ENCODE results near the gene GJB4. TPM values are rescaled to one million over a fixed set of nuclear protein-coding genes. Genes with fewer than 3 reads are reported as not detected.

GJB4 gene
- total RNA-seq, 1 donor from 2014 or later = not detected

- H2AFZ ChIP-seq (replicated peaks) = no peak overlapping the region
- H3K4me3 Mint-ChIP-seq = peak overlapping the region; percentile 58
- H3K4me1 Mint-ChIP-seq = peaks cover 28% of the 10 kb centered on the region
- peaks cover 13% of the 10 kb centered on the region for H3K4me1 ChIP-seq
- H3K4me2 ChIP-seq = peak overlapping the region; percentile 17
- no peak overlapping the region for H3K27ac ChIP-seq
- peak; percentile 63 for DNase-seq (ENCODE audit: low spot score)
- H3K9me3 Mint-ChIP-seq = no peaks in the 10 kb centered on the region
- H3K36me3 ChIP-seq = no peaks in the 10 kb centered on the region
- H3K27me3 ChIP-seq = peaks cover 15% of the 10 kb centered on the region
- H3K4me3 ChIP-seq = no peak overlapping the region
- H3K36me3 Mint-ChIP-seq = no peaks in the 10 kb centered on the region
- H3K27me3 Mint-ChIP-seq (ENCODE audit: insufficient read depth, low read depth) = peaks cover 14% of the 10 kb centered on the region
- H3F3A ChIP-seq (ENCODE audit: low read depth) = peaks cover 10% of the 10 kb centered on the region
- H3K79me2 ChIP-seq (ENCODE audit: low read depth) = no peaks in the 10 kb centered on the region
- no peak overlapping the region for H3K27ac Mint-ChIP-seq
- H3K9ac ChIP-seq = no peak overlapping the region
- TF ChIP-seq EZH2phosphoT487 (IDR thresholded peaks at IDR 0.05) (no peak), CTCF (IDR thresholded peaks at IDR 0.05) (no peak), EZH2 (IDR thresholded peaks at IDR 0.05) (no peak)
- no peaks in the 10 kb centered on the region for H4K20me1 ChIP-seq (ENCODE audit: low read depth)
- no peaks in the 10 kb centered on the region for H3K9me3 ChIP-seq (ENCODE audit: low read depth)
Observed at GRCh38 chr1:34739613-34740012, 19.9 kb upstream of the GJB4 start.

GRCh38 chr1:34740161-34740868, 19.2 kb upstream of the GJB4 start:
- no peak overlapping the region for H3K27ac ChIP-seq
- H3K9me3 ChIP-seq (ENCODE audit: low read depth) = no peaks in the 10 kb centered on the region
- no peaks in the 10 kb centered on the region for H3K36me3 ChIP-seq
- Mint-ChIP-seq H3K4me3 (peak overlapping the region; percentile 69), H3K36me3 (no peaks in the 10 kb centered on the region), H3K27ac (peak overlapping the region; percentile 88), H3K9me3 (no peaks in the 10 kb centered on the region), H3K4me1 (peaks cover 28% of the 10 kb centered on the region), H3K27me3 (ENCODE audit: insufficient read depth, low read depth) (peaks cover 18% of the 10 kb centered on the region)
- H2AFZ ChIP-seq (replicated peaks) = no peak overlapping the region
- no peak overlapping the region for H3K4me3 ChIP-seq
- H3K4me2 ChIP-seq = peak overlapping the region; percentile 17
- H3F3A ChIP-seq (ENCODE audit: low read depth) = peaks cover 10% of the 10 kb centered on the region
- no peaks in the 10 kb centered on the region for H3K79me2 ChIP-seq (ENCODE audit: low read depth)
- peak; percentile 70 for DNase-seq (ENCODE audit: low spot score)
- H3K9ac ChIP-seq = no peak overlapping the region
- H3K27me3 ChIP-seq = peaks cover 15% of the 10 kb centered on the region
- TF ChIP-seq CTCF (IDR thresholded peaks at IDR 0.05) (peak; percentile 28), EZH2phosphoT487 (IDR thresholded peaks at IDR 0.05) (peak; percentile 0), EZH2 (IDR thresholded peaks at IDR 0.05) (no peak)
- H4K20me1 ChIP-seq (ENCODE audit: low read depth) = no peaks in the 10 kb centered on the region
- H3K4me1 ChIP-seq = peaks cover 13% of the 10 kb centered on the region

GRCh38 chr1:34742667-34743270, 16.8 kb upstream of the GJB4 start:
- peaks cover 10% of the 10 kb centered on the region for H3F3A ChIP-seq (ENCODE audit: low read depth)
- no peak overlapping the region for H3K4me2 ChIP-seq
- peaks cover 28% of the 10 kb centered on the region for H3K4me1 Mint-ChIP-seq
- H3K27me3 ChIP-seq = peaks cover 15% of the 10 kb centered on the region
- no peaks in the 10 kb centered on the region for H4K20me1 ChIP-seq (ENCODE audit: low read depth)
- H3K27ac Mint-ChIP-seq = no peak overlapping the region
- no peak overlapping the region for H2AFZ ChIP-seq (replicated peaks)
- peaks cover 13% of the 10 kb centered on the region for H3K4me1 ChIP-seq
- H3K9ac ChIP-seq = no peak overlapping the region
- peak; percentile 89 for DNase-seq (ENCODE audit: low spot score)
- no peaks in the 10 kb centered on the region for H3K79me2 ChIP-seq (ENCODE audit: low read depth)
- peak; percentile 89 for TF ChIP-seq CTCF (IDR thresholded peaks at IDR 0.05)
- TF ChIP-seq EZH2phosphoT487 (IDR thresholded peaks at IDR 0.05) = no peak
- peak overlapping the region; percentile 5 for H3K4me3 Mint-ChIP-seq
- H3K4me3 ChIP-seq = no peak overlapping the region
- H3K9me3 ChIP-seq (ENCODE audit: low read depth) = no peaks in the 10 kb centered on the region
- no peak overlapping the region for H3K27ac ChIP-seq
- no peaks in the 10 kb centered on the region for H3K9me3 Mint-ChIP-seq
- no peaks in the 10 kb centered on the region for H3K36me3 Mint-ChIP-seq
- no peaks in the 10 kb centered on the region for H3K36me3 ChIP-seq
- peaks cover 22% of the 10 kb centered on the region for H3K27me3 Mint-ChIP-seq (ENCODE audit: insufficient read depth, low read depth)

Data from neural progenitor cell (in vitro differentiated cells).